Amygdala (tissue), 56 donors: ENCODE results near the gene WNT9B.
"Not testable (repeated sequence)": the region's sequence is repeated elsewhere in the genome, so short reads cannot be mapped to it uniquely, and the experiment has no call there.

Experiments used
- DNase-seq, 56 donors: peaks; one replicate each; lab custom pipeline; 2025; lab: John Stamatoyannopoulos, UW

The WNT9B gene

DNA sequence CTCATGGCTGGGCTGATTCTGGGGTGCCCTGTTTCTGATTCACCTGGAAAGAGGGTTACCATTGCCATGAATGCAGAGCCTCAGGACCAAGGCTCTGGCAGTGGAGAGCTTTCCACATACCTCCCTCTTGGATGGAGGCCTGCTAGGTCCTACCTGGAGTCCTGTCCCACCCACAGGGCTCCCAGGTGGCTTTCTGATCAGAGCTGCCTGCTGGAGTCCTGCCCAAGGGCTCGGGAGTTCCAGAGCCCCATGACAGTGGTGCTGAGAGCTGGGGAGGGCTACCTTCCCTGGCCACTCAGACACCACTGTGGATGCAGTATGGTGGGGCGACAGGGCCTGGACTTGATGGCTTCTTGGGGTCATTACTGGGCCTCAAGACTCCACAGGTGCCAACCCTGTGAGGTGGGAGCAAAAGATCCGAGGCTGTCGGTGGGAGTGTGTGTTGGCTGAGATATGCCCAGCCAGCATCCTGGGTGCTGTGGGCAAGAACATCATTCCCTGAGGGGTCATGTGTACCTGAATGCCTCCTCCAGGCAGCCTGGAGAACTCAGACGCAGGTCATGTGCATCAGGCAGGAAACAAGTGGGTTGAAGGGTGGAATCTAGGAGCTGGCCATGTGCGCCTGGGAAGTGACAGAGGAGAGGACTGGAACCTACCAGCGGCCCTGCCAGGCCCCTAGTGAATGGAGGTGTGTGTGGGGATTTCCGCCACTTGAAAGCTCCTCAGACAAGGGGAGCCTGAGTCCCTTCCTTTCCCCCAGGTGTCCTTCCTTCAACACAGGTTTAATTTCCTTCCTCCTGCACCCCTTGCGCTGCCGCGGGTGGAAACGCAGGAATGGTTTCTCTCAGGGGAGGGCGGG is 30.6 kb upstream of the WNT9B start:
- DNase-seq: no peak

DNA sequence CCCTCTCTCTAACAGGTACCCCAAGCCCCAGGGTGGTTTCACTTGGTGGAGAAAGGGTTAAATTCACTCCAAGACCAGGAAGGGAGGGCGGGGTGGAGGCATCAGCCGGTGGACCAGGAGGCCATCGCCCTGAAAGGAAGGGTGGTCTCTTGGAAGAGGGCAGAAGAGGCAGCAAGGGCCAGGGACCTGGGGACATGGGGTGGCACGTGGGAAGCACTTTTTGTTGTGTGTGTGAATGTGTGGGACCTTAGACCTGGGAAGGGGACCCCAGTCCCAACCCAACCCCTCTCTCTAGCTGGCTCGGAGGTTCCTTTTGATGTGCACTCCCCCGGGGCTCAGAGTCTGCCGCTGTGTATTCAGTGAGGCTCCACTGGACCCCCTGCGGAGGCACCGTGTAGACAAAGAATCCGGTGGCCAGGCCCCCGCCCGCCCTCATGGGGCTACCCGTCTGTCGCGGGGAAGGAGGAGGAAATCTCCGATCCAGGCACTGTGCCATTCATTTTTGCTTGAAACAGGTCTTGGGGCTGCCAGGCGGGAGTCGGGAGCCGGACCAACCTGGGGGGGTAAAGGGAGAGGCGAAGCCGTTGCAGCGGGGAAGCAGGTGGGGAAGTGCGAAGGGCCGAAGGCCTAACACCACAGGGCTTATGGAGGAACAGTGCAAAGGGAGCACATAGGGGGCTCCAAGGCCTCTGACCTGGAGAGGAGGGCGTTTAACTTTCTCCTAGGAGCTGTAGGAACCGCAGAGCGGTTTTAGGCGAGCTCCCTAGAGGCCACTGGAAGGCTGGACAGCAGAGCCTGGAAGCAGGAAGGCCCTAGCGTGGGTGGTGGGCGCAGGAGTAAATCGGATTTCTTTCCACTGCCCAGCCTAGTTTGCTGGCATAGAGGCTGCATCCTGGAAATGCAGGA is 29.6 kb upstream of the WNT9B start:
- DNase-seq: no peak

DNA sequence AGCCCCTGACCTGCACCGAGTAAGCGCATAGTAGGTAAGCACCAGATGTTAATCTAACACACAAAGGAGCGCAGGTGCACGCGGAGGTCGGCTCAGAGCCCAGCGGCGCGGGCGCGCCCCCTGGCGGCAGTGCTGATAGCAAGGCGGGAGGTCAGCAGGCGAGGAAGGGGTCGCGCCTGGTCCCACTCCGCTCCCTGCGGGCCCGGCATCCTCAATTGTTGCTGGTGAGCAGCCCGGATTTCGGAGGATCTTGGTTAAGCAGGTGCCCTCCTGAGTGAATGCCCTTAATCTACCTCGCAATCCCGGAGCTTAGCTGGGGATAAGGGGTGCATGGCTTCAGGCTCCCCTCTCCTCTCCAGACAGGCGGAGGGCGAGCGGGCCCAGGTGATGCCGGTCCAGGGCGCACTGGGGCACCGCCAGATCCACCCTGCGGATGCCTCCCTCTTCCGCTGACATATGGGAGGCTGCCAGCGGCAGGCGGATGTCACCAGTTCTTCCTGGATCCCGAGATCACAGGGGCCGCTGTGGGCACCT is 28.9 kb upstream of the WNT9B start:
- peak in 1 of 56 donors; percentile 6 for DNase-seq

GRCh38 chr17:46823657-46824056 is 27.7 kb upstream of the WNT9B start:
- no peak for DNase-seq

DNA sequence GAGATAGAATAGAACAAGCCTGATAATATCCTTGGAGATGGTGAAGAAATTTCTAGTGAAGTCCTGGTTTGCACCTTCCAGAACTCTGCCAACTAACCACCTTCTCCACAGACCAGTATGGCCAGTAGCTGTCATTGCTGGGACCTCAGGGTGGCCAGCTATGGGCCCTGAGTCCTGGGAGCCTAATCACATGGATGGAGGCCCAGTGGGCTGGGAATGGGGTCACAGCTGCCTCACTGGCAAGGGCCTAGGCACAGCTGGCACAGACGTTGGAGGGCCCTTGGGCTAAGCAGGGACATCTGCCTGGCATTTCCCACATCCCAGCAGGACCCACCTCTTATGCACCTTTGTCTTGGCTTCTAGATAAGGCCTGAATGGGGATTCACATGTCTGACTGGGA is 25.3 kb upstream of the WNT9B start:
- no peak for DNase-seq

GRCh38 chr17:46827274-46827673 is 24.1 kb upstream of the WNT9B start:
- no peak for DNase-seq

DNA sequence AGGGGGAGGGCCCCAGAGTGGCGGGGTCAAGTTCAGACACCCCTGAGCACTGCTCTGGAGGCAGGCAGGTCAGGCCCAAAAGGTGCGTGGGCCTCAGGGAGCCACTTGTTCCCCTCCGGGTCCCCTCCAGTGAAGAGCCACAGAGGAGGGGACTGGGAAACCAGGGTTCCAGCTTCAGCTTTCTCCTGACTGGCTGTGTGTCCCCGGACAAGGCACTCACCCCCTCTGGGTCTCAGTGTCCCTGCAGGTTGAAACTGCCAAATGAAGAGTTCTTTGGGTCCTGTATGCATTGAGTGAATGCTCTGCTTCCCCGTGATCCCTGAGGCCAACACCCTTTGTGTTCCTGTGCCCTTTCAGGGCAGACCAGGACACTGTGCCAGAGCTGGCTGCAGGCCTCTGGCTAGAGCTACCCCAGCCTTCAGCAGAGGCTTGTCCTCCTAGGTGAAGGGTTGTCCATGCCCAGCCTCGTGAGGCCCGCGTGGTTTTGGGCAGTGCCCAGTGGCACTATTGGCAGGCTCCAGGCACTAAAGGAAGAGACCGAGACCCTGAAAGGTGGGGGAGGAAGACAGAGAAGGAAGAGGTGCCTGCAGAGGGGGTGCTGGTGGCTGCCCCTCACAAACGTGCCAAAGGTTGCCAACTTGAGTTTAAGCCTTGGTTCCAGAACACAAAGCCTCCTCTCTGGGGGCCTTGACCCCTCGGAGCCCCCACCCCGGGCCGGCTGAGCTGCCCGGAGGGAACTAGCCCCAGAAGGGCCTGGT is 19.6 kb upstream of the WNT9B start:
- peak in 28 of 56 donors; percentile 5 to 66 (median 28) for DNase-seq

GRCh38 chr17:46832331-46832821 is 19.0 kb upstream of the WNT9B start:
- peak in 8 of 56 donors; percentile 22 to 46 (median 29) for DNase-seq

DNA sequence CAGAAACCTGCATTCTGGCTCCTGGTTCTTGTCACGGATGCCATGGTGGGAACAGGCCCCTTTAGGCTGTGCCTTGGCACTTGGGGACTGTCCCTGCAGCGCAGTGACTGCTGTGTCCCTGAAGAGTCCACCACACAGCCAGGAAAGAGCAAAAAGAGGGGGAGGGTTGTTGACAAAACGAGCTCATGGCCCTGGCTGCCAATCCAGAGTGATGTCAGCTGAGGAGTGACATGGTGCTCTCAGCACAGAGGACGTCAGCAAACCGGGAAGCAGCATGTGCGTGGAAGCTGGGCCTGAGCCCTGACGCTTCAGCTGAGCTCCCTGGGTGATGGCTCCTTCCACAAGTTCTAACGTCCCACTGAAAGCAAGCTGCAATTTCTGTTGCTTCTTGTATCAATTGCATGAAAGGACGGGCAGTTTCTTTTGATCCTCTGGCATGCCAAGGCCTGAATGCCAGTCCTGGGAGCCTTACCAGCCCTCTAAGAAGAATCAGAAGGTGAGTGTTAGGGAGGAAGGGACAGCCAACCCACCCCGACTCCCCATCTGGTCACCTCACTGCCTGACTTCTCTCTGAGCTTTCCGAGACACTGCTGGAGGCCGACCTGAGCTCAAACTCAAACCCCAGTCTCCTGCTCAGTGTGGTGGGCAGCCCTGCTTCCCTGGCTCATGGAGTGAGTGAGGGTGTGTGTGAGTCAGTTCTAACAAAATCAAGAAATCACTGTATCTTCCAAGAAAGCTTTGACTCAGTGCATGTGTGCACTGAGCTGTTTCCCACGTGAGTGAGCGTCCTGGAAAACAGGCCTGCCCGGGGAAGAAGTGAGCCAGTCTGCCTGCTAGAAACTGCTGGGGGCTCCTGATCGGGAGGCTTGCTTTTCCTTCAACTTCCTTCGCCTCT is 18.2 kb upstream of the WNT9B start:
- peak in 32 of 56 donors; percentile 10 to 64 (median 24) for DNase-seq

DNA sequence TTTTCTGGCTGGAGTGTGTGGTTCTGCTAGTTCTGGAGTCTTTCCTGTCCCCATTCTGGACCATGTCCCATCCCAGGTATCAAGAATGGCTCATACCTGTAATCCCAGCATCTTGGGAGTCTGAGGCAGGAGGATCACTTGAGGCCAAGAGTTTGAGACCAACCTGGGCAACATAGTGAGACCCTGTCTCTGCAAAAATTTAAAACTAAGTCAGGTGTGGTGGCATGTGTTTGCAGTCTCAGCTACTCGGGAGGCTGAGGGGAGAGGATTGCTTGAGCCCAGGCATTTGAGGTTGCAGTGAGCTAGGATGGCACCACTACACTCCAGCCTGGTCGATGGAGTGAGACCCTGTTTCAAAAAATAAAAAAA is 17.6 kb upstream of the WNT9B start:
- no peak for DNase-seq

- DNase-seq: no peak
Observed at GRCh38 chr17:46834846-46835245, 16.5 kb upstream of the WNT9B start.

- no peak for DNase-seq
Observed at GRCh38 chr17:46836500-46836899, 14.9 kb upstream of the WNT9B start.

DNA sequence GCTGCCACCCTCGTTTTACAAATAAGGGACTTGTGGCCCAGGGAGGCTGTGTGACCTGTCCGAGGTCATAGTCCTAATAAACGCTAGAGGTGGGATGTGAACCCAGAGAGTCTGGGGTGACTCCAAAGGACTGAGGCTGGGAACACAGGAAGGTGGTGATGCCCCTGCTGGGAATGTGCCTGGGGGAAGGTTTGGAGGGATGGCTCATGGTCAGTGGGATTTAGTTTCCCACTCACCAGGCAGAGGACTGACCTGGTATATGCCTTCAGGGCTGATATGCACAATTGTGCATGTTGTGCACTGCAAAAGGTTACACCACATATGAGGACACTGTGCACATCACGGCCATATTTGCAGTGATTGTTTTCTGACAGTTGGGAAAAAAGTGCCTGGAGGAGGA is 13.9 kb upstream of the WNT9B start:
- no peak for DNase-seq

DNA sequence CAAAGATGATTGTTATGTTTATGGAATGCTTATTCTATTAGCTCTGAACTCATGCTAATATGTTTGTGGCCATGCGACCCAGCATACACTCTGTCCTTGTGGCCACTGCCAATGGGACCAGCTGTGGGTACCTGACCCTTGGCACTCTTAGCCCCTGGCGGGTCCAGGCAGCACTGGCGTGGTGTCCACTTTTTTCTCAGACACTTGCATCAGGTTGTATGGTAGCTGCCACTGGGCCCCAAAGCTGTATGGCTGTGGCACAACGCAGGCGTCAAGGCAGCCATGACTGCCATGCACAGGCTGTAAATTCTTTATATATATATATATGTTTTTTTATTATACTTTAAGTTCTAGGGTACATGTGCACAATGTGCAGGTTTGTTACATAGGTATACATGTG is 12.2 kb upstream of the WNT9B start:
- DNase-seq: no peak

DNA sequence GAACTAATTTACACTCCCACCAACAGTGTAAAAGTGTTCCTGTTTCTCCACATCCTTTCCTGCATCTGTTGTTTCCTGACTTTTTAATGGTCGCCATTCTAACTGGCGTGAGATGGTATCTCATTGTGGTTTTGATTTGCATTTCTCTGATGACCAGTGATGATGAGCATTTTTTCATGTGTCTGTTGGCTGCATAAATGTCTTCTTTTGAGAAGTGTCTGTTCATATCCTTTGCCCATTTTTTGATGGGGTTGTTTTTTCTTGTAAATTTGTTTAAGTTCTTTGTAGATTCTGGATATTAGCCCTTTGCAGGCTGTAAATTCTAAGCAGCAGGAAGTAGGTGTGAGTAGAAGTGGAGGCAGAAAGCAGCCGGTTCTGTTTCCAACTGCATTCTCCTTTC is 10.8 kb upstream of the WNT9B start:
- DNase-seq: not testable (repeated sequence)

- DNase-seq: peak in 2 of 56 donors; percentile 17 to 23
Observed at GRCh38 chr17:46841561-46842379, 9.6 kb upstream of the WNT9B start.

GRCh38 chr17:46842835-46843234 is 8.5 kb upstream of the WNT9B start:
- no peak for DNase-seq
